GM19372 (cell line): ENCODE results near the gene POLR2A.
"Not testable (repeated sequence)": the region's sequence is repeated elsewhere in the genome, so short reads cannot be mapped to it uniquely, and the experiment has no call there.

ENCODE experiments used
- ATAC-seq: cut with Tn5 transposase; IDR thresholded peaks from one replicate; pipeline ENCODE4 v1.9.1; 2021; ENCODE audit warnings: mild to moderate bottlenecking, low read depth, moderate library complexity; ENCODE audit not compliant: unreplicated experiment

The POLR2A gene

GRCh38 chr17:7477392-7478275 is 6.5 kb upstream of the POLR2A start:
- ATAC-seq = no peak

GRCh38 chr17:7478276-7479212 is 5.6 kb upstream of the POLR2A start:
- no peak for ATAC-seq

GRCh38 chr17:7479213-7480088 is 4.7 kb upstream of the POLR2A start, which contains the start of gene ZBTB4:
Gene ZBTB4 (minus strand): TSS chr17:7479631. CDS start chr17:7466801, 12,830 bp downstream.
- ATAC-seq = no peak

GRCh38 chr17:7480089-7480384 is 4.1 kb upstream of the POLR2A start:
- no peak for ATAC-seq

- ATAC-seq = not testable (repeated sequence)
These were observed 2.9 kb upstream of the POLR2A start, which contains the start of gene SLC35G6 for GRCh38 chr17:7481275-7481674. Gene SLC35G6 (plus strand): TSS chr17:7481446. CDS start chr17:7481517, 71 bp downstream.

- ATAC-seq = not testable (repeated sequence)
These were observed 2.1 kb upstream of the POLR2A start for GRCh38 chr17:7481842-7482741.

GRCh38 chr17:7482742-7483088 is 1.5 kb upstream of the POLR2A start:
- ATAC-seq = not testable (repeated sequence)

GRCh38 chr17:7483255-7484066 is 705 bp upstream of the POLR2A start:
- ATAC-seq = peak; percentile 23

- no peak for ATAC-seq
These were observed 782 bp downstream of the POLR2A start for GRCh38 chr17:7484919-7485377.

- ATAC-seq = no peak
These were observed 2.0 kb downstream of the POLR2A start for GRCh38 chr17:7486181-7486580.

- ATAC-seq = no peak
These were observed 6.0 kb downstream of the POLR2A start for GRCh38 chr17:7490144-7490543.

GRCh38 chr17:7491583-7491982 is 7.4 kb downstream of the POLR2A start:
- ATAC-seq = no peak

GRCh38 chr17:7493941-7494340 is 9.8 kb downstream of the POLR2A start:
- ATAC-seq = no peak

GRCh38 chr17:7495906-7496434 is 11.8 kb downstream of the POLR2A start:
- no peak for ATAC-seq

GRCh38 chr17:7496470-7497183 is 12.5 kb downstream of the POLR2A start:
- no peak for ATAC-seq

- no peak for ATAC-seq
These were observed 13.1 kb downstream of the POLR2A start for GRCh38 chr17:7497228-7497627.

- ATAC-seq = no peak
These were observed 13.5 kb downstream of the POLR2A start for GRCh38 chr17:7497636-7498035.

GRCh38 chr17:7499161-7499560 is 15.0 kb downstream of the POLR2A start:
- no peak for ATAC-seq
